ENCODE measurements around the gene CADM1.

CADM1 gene

GRCh38 chr11:115145324-115145723, 358.9 kb downstream of the CADM1 start:
- H3K27ac ChIP-seq (ENCODE audit: low read depth, low read length): no peak overlapping the region
- no peaks in the 10 kb centered on the region for H3K36me3 ChIP-seq (ENCODE audit: insufficient read depth, low read length)
- H3K9me3 ChIP-seq (ENCODE audit: low read length): no peaks in the 10 kb centered on the region
- no peaks in the 10 kb centered on the region for H3K27me3 ChIP-seq (ENCODE audit: control insufficient read depth in 1 of 2, insufficient read depth in 2 of 2, low read length in 2 of 2)
- no peaks in the 10 kb centered on the region for H3K4me1 ChIP-seq (ENCODE audit: insufficient read depth, low read length)
- no peak overlapping the region for H3K4me3 ChIP-seq (ENCODE audit: low read depth in 1 of 2, low read length in 2 of 2)
- H3K9ac ChIP-seq (ENCODE audit: low read length): no peak overlapping the region

- no peaks in the 10 kb centered on the region for H3K27me3 ChIP-seq (ENCODE audit: control insufficient read depth in 1 of 2, insufficient read depth in 2 of 2, low read length in 2 of 2)
- H3K36me3 ChIP-seq (ENCODE audit: insufficient read depth, low read length): no peaks in the 10 kb centered on the region
These were observed 359.3 kb downstream of the CADM1 start for GRCh38 chr11:115144914-115145313.

GRCh38 chr11:115144014-115144413, 360.2 kb downstream of the CADM1 start:
- H3K27me3 ChIP-seq (ENCODE audit: control insufficient read depth in 1 of 2, insufficient read depth in 2 of 2, low read length in 2 of 2): no peaks in the 10 kb centered on the region
- no peaks in the 10 kb centered on the region for H3K4me1 ChIP-seq (ENCODE audit: insufficient read depth, low read length)
- no peak overlapping the region for H3K9ac ChIP-seq (ENCODE audit: low read length)
- H3K9me3 ChIP-seq (ENCODE audit: low read length): no peaks in the 10 kb centered on the region
- no peak overlapping the region for H3K4me3 ChIP-seq (ENCODE audit: low read depth in 1 of 2, low read length in 2 of 2)
- no peak overlapping the region for H3K27ac ChIP-seq (ENCODE audit: low read depth, low read length)
- H3K36me3 ChIP-seq (ENCODE audit: insufficient read depth, low read length): no peaks in the 10 kb centered on the region

More at GRCh38 chr11:115144914-115145313, 359.3 kb downstream of the CADM1 start:
- Histone ChIP-seq H3K9ac (ENCODE audit: low read length) (no peak overlapping the region), H3K27ac (ENCODE audit: low read depth, low read length) (no peak overlapping the region), H3K9me3 (ENCODE audit: low read length) (no peaks in the 10 kb centered on the region), H3K4me1 (ENCODE audit: insufficient read depth, low read length) (no peaks in the 10 kb centered on the region), H3K4me3 (ENCODE audit: low read depth in 1 of 2, low read length in 2 of 2) (no peak overlapping the region)

GRCh38 chr11:115141231-115142114, 362.7 kb downstream of the CADM1 start:
- Histone ChIP-seq H3K27ac (ENCODE audit: low read depth, low read length) (no peak overlapping the region), H3K9ac (ENCODE audit: low read length) (no peak overlapping the region), H3K36me3 (ENCODE audit: insufficient read depth, low read length) (no peaks in the 10 kb centered on the region), H3K9me3 (ENCODE audit: low read length) (no peaks in the 10 kb centered on the region), H3K4me3 (ENCODE audit: low read depth in 1 of 2, low read length in 2 of 2) (no peak overlapping the region), H3K27me3 (ENCODE audit: control insufficient read depth in 1 of 2, insufficient read depth in 2 of 2, low read length in 2 of 2) (no peaks in the 10 kb centered on the region), H3K4me1 (ENCODE audit: insufficient read depth, low read length) (no peaks in the 10 kb centered on the region)

- H3K4me1 ChIP-seq (ENCODE audit: insufficient read depth, low read length): no peaks in the 10 kb centered on the region
- no peak overlapping the region for H3K9ac ChIP-seq (ENCODE audit: low read length)
- H3K27ac ChIP-seq (ENCODE audit: low read depth, low read length): no peak overlapping the region
- H3K36me3 ChIP-seq (ENCODE audit: insufficient read depth, low read length): no peaks in the 10 kb centered on the region
- H3K9me3 ChIP-seq (ENCODE audit: low read length): no peaks in the 10 kb centered on the region
- H3K4me3 ChIP-seq (ENCODE audit: low read depth in 1 of 2, low read length in 2 of 2): no peak overlapping the region
- H3K27me3 ChIP-seq (ENCODE audit: control insufficient read depth in 1 of 2, insufficient read depth in 2 of 2, low read length in 2 of 2): no peaks in the 10 kb centered on the region
These were observed 368.3 kb downstream of the CADM1 start for GRCh38 chr11:115135936-115136335.

GRCh38 chr11:115134926-115135325, 369.3 kb downstream of the CADM1 start:
- no peaks in the 10 kb centered on the region for H3K4me1 ChIP-seq (ENCODE audit: insufficient read depth, low read length)
- H3K9ac ChIP-seq (ENCODE audit: low read length): no peak overlapping the region
- no peak overlapping the region for H3K27ac ChIP-seq (ENCODE audit: low read depth, low read length)
- H3K9me3 ChIP-seq (ENCODE audit: low read length): no peaks in the 10 kb centered on the region
- no peaks in the 10 kb centered on the region for H3K36me3 ChIP-seq (ENCODE audit: insufficient read depth, low read length)
- H3K4me3 ChIP-seq (ENCODE audit: low read depth in 1 of 2, low read length in 2 of 2): no peak overlapping the region
- no peaks in the 10 kb centered on the region for H3K27me3 ChIP-seq (ENCODE audit: control insufficient read depth in 1 of 2, insufficient read depth in 2 of 2, low read length in 2 of 2)

GRCh38 chr11:115133475-115134209, 370.6 kb downstream of the CADM1 start:
- H3K4me1 ChIP-seq (ENCODE audit: insufficient read depth, low read length): no peaks in the 10 kb centered on the region
- no peaks in the 10 kb centered on the region for H3K9me3 ChIP-seq (ENCODE audit: low read length)
- no peaks in the 10 kb centered on the region for H3K36me3 ChIP-seq (ENCODE audit: insufficient read depth, low read length)
- no peak overlapping the region for H3K9ac ChIP-seq (ENCODE audit: low read length)
- H3K27me3 ChIP-seq (ENCODE audit: control insufficient read depth in 1 of 2, insufficient read depth in 2 of 2, low read length in 2 of 2): no peaks in the 10 kb centered on the region
- no peak overlapping the region for H3K27ac ChIP-seq (ENCODE audit: low read depth, low read length)
- H3K4me3 ChIP-seq (ENCODE audit: low read depth in 1 of 2, low read length in 2 of 2): no peak overlapping the region

GRCh38 chr11:115132436-115133228, 371.6 kb downstream of the CADM1 start:
- Histone ChIP-seq H3K4me1 (ENCODE audit: insufficient read depth, low read length) (no peaks in the 10 kb centered on the region), H3K9me3 (ENCODE audit: low read length) (no peaks in the 10 kb centered on the region)

GRCh38 chr11:115129473-115130289, 374.5 kb downstream of the CADM1 start:
- Histone ChIP-seq H3K27ac (ENCODE audit: low read depth, low read length) (no peak overlapping the region), H3K4me3 (ENCODE audit: low read depth in 1 of 2, low read length in 2 of 2) (no peak overlapping the region), H3K9me3 (ENCODE audit: low read length) (no peaks in the 10 kb centered on the region), H3K9ac (ENCODE audit: low read length) (no peak overlapping the region), H3K36me3 (ENCODE audit: insufficient read depth, low read length) (no peaks in the 10 kb centered on the region), H3K4me1 (ENCODE audit: insufficient read depth, low read length) (no peaks in the 10 kb centered on the region), H3K27me3 (ENCODE audit: control insufficient read depth in 1 of 2, insufficient read depth in 2 of 2, low read length in 2 of 2) (no peaks in the 10 kb centered on the region)

More at GRCh38 chr11:115132436-115133228, 371.6 kb downstream of the CADM1 start:
- no peaks in the 10 kb centered on the region for H3K36me3 ChIP-seq (ENCODE audit: insufficient read depth, low read length)
- no peak overlapping the region for H3K9ac ChIP-seq (ENCODE audit: low read length)
- H3K4me3 ChIP-seq (ENCODE audit: low read depth in 1 of 2, low read length in 2 of 2): no peak overlapping the region
- H3K27ac ChIP-seq (ENCODE audit: low read depth, low read length): no peak overlapping the region
- H3K27me3 ChIP-seq (ENCODE audit: control insufficient read depth in 1 of 2, insufficient read depth in 2 of 2, low read length in 2 of 2): no peaks in the 10 kb centered on the region

GRCh38 chr11:115128226-115128625, 376.0 kb downstream of the CADM1 start:
- Histone ChIP-seq H3K9ac (ENCODE audit: low read length) (no peak overlapping the region), H3K27ac (ENCODE audit: low read depth, low read length) (no peak overlapping the region), H3K4me1 (ENCODE audit: insufficient read depth, low read length) (no peaks in the 10 kb centered on the region), H3K4me3 (ENCODE audit: low read depth in 1 of 2, low read length in 2 of 2) (no peak overlapping the region), H3K36me3 (ENCODE audit: insufficient read depth, low read length) (no peaks in the 10 kb centered on the region), H3K9me3 (ENCODE audit: low read length) (no peaks in the 10 kb centered on the region), H3K27me3 (ENCODE audit: control insufficient read depth in 1 of 2, insufficient read depth in 2 of 2, low read length in 2 of 2) (no peaks in the 10 kb centered on the region)
